Activated CD4-positive, CD25-positive, alpha-beta regulatory T cell treated with anti-CD3 and anti-CD28 coated beads, Interleukin-2, amount 50 U/mL, for 16 hours (primary cell): Measurements from ENCODE around the gene TREM1.

Experiments
- DNase-seq: peaks from one replicate; pipeline ENCODE4 v3.0.0-alpha.2; 2020; ENCODE audit warnings: low read depth, low spot score

TREM1 gene

DNA sequence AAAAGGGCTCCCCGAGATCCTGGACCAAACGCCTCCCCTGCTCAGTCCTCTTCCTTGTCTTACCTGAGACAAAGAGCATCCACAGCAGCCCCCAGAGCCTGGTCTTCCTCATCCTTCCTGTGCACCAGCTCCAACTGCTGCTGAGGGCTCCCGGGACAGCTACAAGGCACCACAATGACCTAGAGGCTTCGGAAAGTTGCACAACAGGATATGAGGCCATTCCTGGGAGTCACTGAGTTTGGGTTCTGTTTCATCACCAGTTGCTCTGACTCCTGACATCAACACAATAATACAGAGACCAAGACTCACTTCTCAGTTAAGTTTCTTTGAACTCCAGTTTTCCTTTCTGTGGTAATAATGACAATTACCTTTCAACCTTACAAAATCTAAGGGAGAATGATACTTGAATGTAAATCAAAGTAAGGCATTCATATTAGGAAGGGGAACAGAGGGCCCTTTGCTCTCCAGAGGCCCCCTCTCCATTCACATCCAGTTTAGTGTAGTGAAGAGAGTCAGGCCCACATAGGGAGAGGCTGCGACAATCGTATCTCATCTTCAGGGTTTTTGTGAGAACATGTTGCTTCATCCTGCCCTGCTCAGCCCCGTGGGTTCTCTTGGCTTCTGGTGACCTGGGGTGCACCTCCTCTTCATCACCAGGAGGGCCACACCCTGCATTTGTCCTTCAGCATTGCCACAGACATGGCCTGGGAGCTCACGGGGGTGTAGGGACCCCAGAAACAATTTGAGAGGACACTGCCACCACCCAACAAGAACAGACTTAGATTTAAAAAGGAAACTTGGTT is at the start of gene TREM1:
TREM1 (minus strand) TSS at position 139 of the 803 bp plus-strand sequence; CDS start at position 112, 27 bp downstream.
- DNase-seq: no peak

DNA sequence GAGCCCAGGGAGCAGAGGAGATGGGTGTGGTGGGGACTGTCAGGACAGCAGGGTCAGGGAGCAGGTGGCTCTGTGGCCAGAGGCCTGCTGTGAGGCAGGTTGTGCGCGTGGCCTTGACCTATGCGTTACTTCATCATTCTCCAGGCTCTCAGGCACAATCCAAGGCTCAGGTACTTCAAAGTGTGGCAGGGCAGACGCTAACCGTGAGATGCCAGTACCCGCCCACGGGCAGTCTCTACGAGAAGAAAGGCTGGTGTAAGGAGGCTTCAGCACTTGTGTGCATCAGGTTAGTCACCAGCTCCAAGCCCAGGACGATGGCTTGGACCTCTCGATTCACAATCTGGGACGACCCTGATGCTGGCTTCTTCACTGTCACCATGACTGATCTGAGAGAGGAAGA is 49.5 kb upstream of the TREM1 start:
- no peak for DNase-seq

DNA sequence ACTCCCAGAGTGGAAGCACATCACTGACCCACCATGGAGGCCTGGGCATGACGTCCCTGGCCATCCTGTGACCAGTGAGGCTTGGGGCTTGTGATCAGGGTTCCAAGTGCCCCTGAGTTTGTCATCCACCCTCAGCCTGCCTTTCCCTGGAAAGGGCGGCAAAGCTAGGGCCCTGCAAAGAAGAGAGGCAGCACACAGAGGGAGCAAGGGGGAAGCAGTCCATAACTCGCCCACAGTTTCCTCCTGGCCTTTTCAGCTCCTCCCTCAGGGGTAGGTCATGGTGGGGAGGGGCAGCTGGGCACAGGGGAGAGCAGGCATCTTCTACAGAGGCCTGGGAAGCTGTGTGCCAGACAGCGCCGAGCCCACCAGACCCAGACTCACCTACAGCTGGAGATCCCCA is 48.8 kb upstream of the TREM1 start, which contains the start of gene NCR2:
NCR2 (plus strand) TSS at position 313 of the 400 bp plus-strand sequence. CDS start 269 bp downstream, outside the sequence.
- DNase-seq: no peak

GRCh38 chr6:41334482-41335040 is 48.1 kb upstream of the TREM1 start:
- DNase-seq: no peak

GRCh38 chr6:41332842-41333736 is 46.6 kb upstream of the TREM1 start:
- no peak for DNase-seq

GRCh38 chr6:41332241-41332640 is 45.8 kb upstream of the TREM1 start:
- no peak for DNase-seq

- DNase-seq: no peak
Observed at GRCh38 chr6:41331401-41332150, 45.1 kb upstream of the TREM1 start.

DNA sequence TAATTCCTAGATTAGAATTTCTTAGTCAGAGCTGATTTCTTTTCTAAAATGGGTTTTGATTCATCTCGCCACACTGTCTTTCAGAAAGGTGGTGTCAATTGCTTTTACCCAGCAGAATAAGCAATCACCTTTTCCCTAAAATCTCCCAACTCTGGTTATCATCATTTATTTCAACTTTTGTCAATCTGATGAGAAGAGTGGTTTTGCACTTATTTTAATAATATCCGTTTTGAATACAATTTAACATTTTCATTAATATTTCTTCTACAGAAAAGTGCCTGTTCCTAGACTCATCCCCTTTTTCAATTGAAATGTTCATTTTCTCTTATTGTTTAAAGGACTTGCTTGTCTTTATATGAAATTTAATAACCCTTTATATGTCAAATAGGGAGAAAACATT is 40.7 kb upstream of the TREM1 start:
- no peak for DNase-seq

- DNase-seq: no peak
Observed at GRCh38 chr6:41326092-41326491, 39.6 kb upstream of the TREM1 start.

GRCh38 chr6:41325446-41326066 is 39.1 kb upstream of the TREM1 start:
- DNase-seq: no peak

DNA sequence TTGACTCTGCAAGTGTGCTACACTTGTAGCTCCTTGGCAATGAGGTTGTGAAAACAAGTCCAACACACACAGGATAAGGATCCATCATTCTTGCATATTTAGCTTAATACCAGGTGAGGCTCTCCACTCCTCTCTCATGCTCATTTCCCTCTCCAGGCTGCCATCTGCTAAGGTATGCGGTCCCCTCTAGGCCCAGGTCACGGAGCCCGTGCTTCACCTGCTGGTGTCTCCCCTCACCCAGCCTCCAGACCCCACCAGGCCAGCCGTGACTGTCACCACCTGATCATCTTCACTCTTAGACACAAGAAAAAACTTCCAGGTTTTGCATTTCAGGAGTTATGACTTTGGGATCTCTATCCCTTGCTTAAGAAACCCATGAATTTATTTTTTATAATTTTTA is 34.7 kb upstream of the TREM1 start:
- no peak for DNase-seq

DNA sequence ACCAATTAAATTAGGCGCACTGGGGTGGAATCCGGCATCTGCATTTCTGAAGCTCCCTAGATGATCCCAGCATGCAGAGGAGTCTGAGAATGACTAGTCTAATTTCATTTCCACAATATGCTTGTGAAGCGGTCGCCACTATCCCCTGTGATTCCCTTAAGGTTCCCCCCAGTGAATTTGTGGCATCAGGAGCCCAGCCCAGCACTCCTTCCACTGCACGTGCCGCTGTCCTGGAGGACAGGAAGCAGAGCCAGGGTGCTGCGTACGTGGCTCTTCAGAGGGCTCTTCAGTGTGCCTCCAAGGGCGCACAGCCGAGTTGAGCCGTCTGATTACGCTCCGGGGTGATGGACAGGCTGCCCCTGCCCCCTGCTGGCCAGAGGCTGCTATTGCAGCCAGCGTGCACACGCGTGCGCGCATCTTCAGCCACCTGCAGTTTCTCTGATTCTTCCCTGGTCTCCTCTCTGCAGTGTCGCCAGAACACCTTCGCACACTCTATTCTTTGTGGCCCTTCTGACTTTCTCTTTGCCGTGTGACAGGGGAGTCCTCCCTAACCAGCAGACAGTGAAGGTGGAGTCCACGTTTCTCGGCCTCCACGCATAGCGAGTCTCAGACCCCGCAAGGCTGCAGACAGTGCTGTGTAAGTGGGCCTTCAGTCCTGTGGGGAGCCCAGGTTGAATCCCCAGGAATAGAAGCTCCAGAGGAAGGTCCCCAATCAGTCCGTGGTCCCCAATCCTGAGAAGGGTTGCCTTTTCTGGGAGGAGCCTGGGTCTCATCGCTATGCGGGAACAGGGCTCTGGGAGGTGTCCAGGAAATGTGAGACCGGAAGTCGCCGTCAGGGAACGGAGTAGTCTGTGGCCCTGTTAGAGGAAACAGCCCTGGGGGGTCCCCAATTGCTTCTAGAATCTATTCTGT is 32.4 kb upstream of the TREM1 start:
- DNase-seq: peak; percentile 54

DNA sequence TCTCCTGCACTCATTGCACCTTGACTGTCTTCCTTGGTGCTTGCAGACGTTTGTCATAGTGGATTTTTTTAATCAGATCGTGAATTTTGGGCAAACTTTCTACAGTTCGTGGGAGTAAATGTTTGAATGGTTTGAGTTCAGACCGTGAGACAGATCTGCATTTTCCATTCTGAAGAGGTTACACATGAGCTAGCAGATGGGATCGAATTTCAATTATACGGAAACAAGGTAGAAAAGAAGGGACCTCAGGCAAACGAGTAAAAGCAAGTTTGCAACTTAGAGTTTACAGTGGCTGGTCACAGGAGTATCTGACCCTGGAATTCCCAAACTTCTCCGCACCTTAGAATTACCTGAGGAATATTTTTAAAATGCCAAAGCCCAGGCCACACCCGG is 31.8 kb upstream of the TREM1 start:
- DNase-seq: no peak

DNA sequence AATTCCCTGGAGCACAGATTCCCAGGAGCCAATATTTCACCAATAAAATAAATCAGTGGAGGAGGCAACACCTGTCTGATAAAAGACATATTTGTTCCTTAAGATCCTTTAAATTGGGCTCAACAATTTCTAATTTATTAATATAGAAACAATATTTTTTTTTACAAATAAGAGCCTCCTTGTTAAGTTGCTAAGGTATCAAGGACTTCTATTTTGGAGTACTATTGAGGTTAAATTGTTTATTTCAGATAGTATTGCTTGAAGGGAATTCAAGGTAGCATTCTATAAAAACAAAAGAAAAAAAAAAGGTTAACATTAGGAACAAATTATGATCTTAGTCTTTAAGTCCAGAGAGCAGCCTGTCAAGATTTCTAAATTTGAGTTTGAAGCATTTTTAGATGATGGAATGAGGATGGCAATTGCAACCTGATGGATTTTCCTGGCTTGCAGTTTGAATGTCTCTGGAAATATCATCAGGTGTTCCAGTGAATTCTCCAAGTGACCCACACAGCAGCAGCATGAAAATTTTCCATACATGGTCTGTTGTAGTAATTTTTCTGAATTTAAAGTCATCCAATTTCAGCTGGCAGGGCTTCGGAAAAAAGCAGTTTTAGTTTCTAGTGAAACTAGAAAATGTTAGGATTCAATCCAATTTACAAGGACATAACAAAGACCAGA is 29.6 kb upstream of the TREM1 start:
- no peak for DNase-seq

GRCh38 chr6:41315203-41315602 is 28.7 kb upstream of the TREM1 start:
- DNase-seq: no peak

DNA sequence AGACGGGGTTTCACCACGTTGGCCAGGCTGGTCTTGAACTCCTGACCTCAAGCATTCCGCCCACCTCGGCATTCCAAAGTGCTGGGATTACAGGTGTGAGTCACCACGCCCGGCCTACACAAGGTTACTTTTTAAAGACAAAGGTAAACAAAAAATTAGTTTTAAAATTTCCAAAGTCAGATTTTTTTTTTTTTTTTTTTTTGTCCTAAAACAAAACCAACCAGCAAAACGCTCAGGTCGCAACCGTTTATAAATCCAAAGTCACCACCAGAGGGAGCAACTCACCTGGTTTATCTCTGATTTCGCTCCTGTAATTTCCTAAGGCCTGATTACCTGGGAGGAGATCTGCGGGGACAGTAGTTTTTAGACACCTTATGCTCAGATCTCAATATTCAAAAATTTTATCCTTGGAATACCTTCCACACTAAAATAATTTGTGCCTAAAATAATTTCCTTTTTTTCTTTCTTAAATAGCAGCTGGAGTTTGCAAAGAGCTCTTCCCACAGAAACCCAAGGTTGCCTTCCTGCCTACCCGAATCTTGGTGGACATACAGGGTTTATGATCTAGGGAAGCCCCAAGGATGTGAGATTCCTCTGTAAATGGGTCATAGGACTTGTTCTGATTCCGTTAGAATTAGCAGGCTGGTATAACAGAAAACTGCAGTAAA is 19.8 kb upstream of the TREM1 start:
- DNase-seq: peak; percentile 10

GRCh38 chr6:41302638-41303037 is 16.2 kb upstream of the TREM1 start:
- DNase-seq: no peak

- DNase-seq: no peak
Observed at GRCh38 chr6:41298785-41299502, 12.5 kb upstream of the TREM1 start.
